ENCODE measurements around the gene RABGAP1L. TPM values are rescaled to one million over a fixed set of nuclear protein-coding genes. Genes with fewer than 3 reads are reported as not detected.

Gene RABGAP1L
- total RNA-seq, 2 experiments from 2014 or later, result 38.2 to 44.2 TPM

- ChIA-PET POLR2A (no interaction called here), CTCF (no interaction called here)
- no peaks in the 10 kb centered on the region for H3K27me3 Mint-ChIP-seq (ENCODE audit: low read depth)
- H3K36me3 Mint-ChIP-seq (ENCODE audit: low read depth), result no peaks in the 10 kb centered on the region
- H3K4me1 Mint-ChIP-seq (ENCODE audit: low read depth), result peaks cover 12% of the 10 kb centered on the region
- no peak for DNase-seq
- no peak overlapping the region for H3K27ac Mint-ChIP-seq
- H3K9me3 Mint-ChIP-seq (ENCODE audit: insufficient read depth), result peaks cover 3% of the 10 kb centered on the region
- no peak for ATAC-seq
- H3K4me3 Mint-ChIP-seq, result no peak overlapping the region
These were observed 627.0 kb downstream of the RABGAP1L start for GRCh38 chr1:174786358-174786757.

GRCh38 chr1:174786760-174787159 is 627.4 kb downstream of the RABGAP1L start:
- no peaks in the 10 kb centered on the region for H3K36me3 Mint-ChIP-seq (ENCODE audit: low read depth)
- H3K9me3 Mint-ChIP-seq (ENCODE audit: insufficient read depth), result peaks cover 2% of the 10 kb centered on the region
- no peaks in the 10 kb centered on the region for H3K27me3 Mint-ChIP-seq (ENCODE audit: low read depth)
- ChIA-PET POLR2A (no interaction called here), CTCF (no interaction called here)
- H3K4me1 Mint-ChIP-seq (ENCODE audit: low read depth), result peaks cover 12% of the 10 kb centered on the region
- H3K27ac Mint-ChIP-seq, result no peak overlapping the region
- no peak for DNase-seq
- H3K4me3 Mint-ChIP-seq, result no peak overlapping the region
- ATAC-seq, result no peak

GRCh38 chr1:174788981-174789380 is 629.7 kb downstream of the RABGAP1L start:
- Mint-ChIP-seq H3K36me3 (ENCODE audit: low read depth) (no peaks in the 10 kb centered on the region), H3K9me3 (ENCODE audit: insufficient read depth) (no peaks in the 10 kb centered on the region), H3K4me3 (no peak overlapping the region), H3K27ac (no peak overlapping the region), H3K4me1 (ENCODE audit: low read depth) (peaks cover 16% of the 10 kb centered on the region), H3K27me3 (ENCODE audit: low read depth) (no peaks in the 10 kb centered on the region)
- ChIA-PET CTCF (interaction anchor here (1.3 to 1.6 kb wide), 3 partner anchors 11 to 210 kb away, joined by 3 to 5 read pairs (median 3); no protein-coding TSS in a partner anchor), POLR2A (interaction anchor here (1.0 to 1.4 kb wide), 2 partner anchors 10 to 210 kb away, joined by 5 to 6 read pairs; no protein-coding TSS in a partner anchor)
- no peak for DNase-seq
- no peak for ATAC-seq

- no peaks in the 10 kb centered on the region for H3K27me3 Mint-ChIP-seq (ENCODE audit: low read depth)
- H3K27ac Mint-ChIP-seq, result no peak overlapping the region
- peaks cover 16% of the 10 kb centered on the region for H3K4me1 Mint-ChIP-seq (ENCODE audit: low read depth)
- DNase-seq, result no peak
- no peak overlapping the region for H3K4me3 Mint-ChIP-seq
- no peaks in the 10 kb centered on the region for H3K36me3 Mint-ChIP-seq (ENCODE audit: low read depth)
- POLR2A ChIA-PET, result interaction anchor here (1.0 kb wide), 1 partner anchor 10 kb away, joined by 5 read pairs; no protein-coding TSS in a partner anchor
- CTCF ChIA-PET, result interaction anchor here (1.6 kb wide), 2 partner anchors 10 to 19 kb away, joined by 3 read pairs; no protein-coding TSS in a partner anchor
- H3K9me3 Mint-ChIP-seq (ENCODE audit: insufficient read depth), result no peaks in the 10 kb centered on the region
- ATAC-seq, result no peak
These were observed 630.1 kb downstream of the RABGAP1L start for GRCh38 chr1:174789399-174789798.

GRCh38 chr1:174791863-174792262 is 632.5 kb downstream of the RABGAP1L start:
- no peak for DNase-seq
- no peak overlapping the region for H3K27ac Mint-ChIP-seq
- H3K4me3 Mint-ChIP-seq, result no peak overlapping the region
- ChIA-PET POLR2A (no interaction called here), CTCF (no interaction called here)
- no peak for ATAC-seq
- H3K9me3 Mint-ChIP-seq (ENCODE audit: insufficient read depth), result no peaks in the 10 kb centered on the region
- H3K4me1 Mint-ChIP-seq (ENCODE audit: low read depth), result peaks cover 14% of the 10 kb centered on the region
- H3K36me3 Mint-ChIP-seq (ENCODE audit: low read depth), result no peaks in the 10 kb centered on the region
- no peaks in the 10 kb centered on the region for H3K27me3 Mint-ChIP-seq (ENCODE audit: low read depth)

- Mint-ChIP-seq H3K4me3 (no peak overlapping the region), H3K9me3 (ENCODE audit: insufficient read depth) (no peaks in the 10 kb centered on the region), H3K36me3 (ENCODE audit: low read depth) (no peaks in the 10 kb centered on the region), H3K27me3 (ENCODE audit: low read depth) (no peaks in the 10 kb centered on the region), H3K27ac (no peak overlapping the region), H3K4me1 (ENCODE audit: low read depth) (peaks cover 10% of the 10 kb centered on the region)
- DNase-seq, result no peak
- ChIA-PET POLR2A (no interaction called here), CTCF (interaction anchor here (1.4 to 1.7 kb wide), 2 partner anchors 9 to 12 kb away, joined by 3 to 8 read pairs; no protein-coding TSS in a partner anchor)
- ATAC-seq, result no peak
These were observed 635.5 kb downstream of the RABGAP1L start for GRCh38 chr1:174794861-174795260.

GRCh38 chr1:174795806-174796205 is 636.5 kb downstream of the RABGAP1L start:
- CTCF ChIA-PET, result no interaction called here

GRCh38 chr1:174797398-174797797 is 638.1 kb downstream of the RABGAP1L start:
- no peaks in the 10 kb centered on the region for H3K27me3 Mint-ChIP-seq (ENCODE audit: low read depth)
- H3K9me3 Mint-ChIP-seq (ENCODE audit: insufficient read depth), result no peaks in the 10 kb centered on the region
- ATAC-seq (no peak), DNase-seq (no peak)
- H3K27ac Mint-ChIP-seq, result no peak overlapping the region
- H3K4me3 Mint-ChIP-seq, result no peak overlapping the region
- no peaks in the 10 kb centered on the region for H3K36me3 Mint-ChIP-seq (ENCODE audit: low read depth)
- peaks cover 5% of the 10 kb centered on the region for H3K4me1 Mint-ChIP-seq (ENCODE audit: low read depth)
- POLR2A ChIA-PET, result no interaction called here
- CTCF ChIA-PET, result interaction anchor here (1.4 kb wide), 1 partner anchor 232 kb away, joined by 3 read pairs; no protein-coding TSS in a partner anchor

More at GRCh38 chr1:174795806-174796205, 636.5 kb downstream of the RABGAP1L start:
- H3K36me3 Mint-ChIP-seq (ENCODE audit: low read depth), result no peaks in the 10 kb centered on the region
- H3K27ac Mint-ChIP-seq, result no peak overlapping the region
- H3K27me3 Mint-ChIP-seq (ENCODE audit: low read depth), result no peaks in the 10 kb centered on the region
- H3K4me3 Mint-ChIP-seq, result no peak overlapping the region
- H3K4me1 Mint-ChIP-seq (ENCODE audit: low read depth), result peaks cover 10% of the 10 kb centered on the region
- POLR2A ChIA-PET, result no interaction called here
- H3K9me3 Mint-ChIP-seq (ENCODE audit: insufficient read depth), result no peaks in the 10 kb centered on the region
- ATAC-seq (no peak), DNase-seq (no peak)

- H3K27me3 Mint-ChIP-seq (ENCODE audit: low read depth), result no peaks in the 10 kb centered on the region
- H3K4me1 Mint-ChIP-seq (ENCODE audit: low read depth), result peaks cover 5% of the 10 kb centered on the region
- no peak overlapping the region for H3K4me3 Mint-ChIP-seq
- CTCF ChIA-PET, result interaction anchor here (1.0 to 2.3 kb wide), 8 partner anchors 29 to 537 kb away, joined by 3 to 14 read pairs (median 6); no protein-coding TSS in a partner anchor
- no peaks in the 10 kb centered on the region for H3K9me3 Mint-ChIP-seq (ENCODE audit: insufficient read depth)
- H3K27ac Mint-ChIP-seq, result no peak overlapping the region
- no peaks in the 10 kb centered on the region for H3K36me3 Mint-ChIP-seq (ENCODE audit: low read depth)
- ATAC-seq (no peak), DNase-seq (no peak)
- POLR2A ChIA-PET, result interaction anchor here (0.6 to 3.0 kb wide), 14 partner anchors 8 to 224 kb away, joined by 3 to 43 read pairs (median 5); partner anchors contain the start of genes CACYBP and MRPS14
These were observed 639.8 kb downstream of the RABGAP1L start for GRCh38 chr1:174799136-174799479.

- CTCF ChIA-PET, result interaction anchor here (0.7 to 2.3 kb wide), 12 partner anchors 10 to 538 kb away, joined by 3 to 14 read pairs (median 4); partner anchors contain the start of gene MRPS14
- peaks cover 5% of the 10 kb centered on the region for H3K4me1 Mint-ChIP-seq (ENCODE audit: low read depth)
- DNase-seq (peak; percentile 23), ATAC-seq (peak; percentile 24)
- H3K36me3 Mint-ChIP-seq (ENCODE audit: low read depth), result no peaks in the 10 kb centered on the region
- H3K27me3 Mint-ChIP-seq (ENCODE audit: low read depth), result no peaks in the 10 kb centered on the region
- POLR2A ChIA-PET, result interaction anchor here (0.5 to 3.0 kb wide), 14 partner anchors 9 to 1086 kb away, joined by 3 to 43 read pairs (median 4); partner anchors contain the start of genes CACYBP, KLHL20 and MRPS14
- H3K27ac Mint-ChIP-seq, result no peak overlapping the region
- no peaks in the 10 kb centered on the region for H3K9me3 Mint-ChIP-seq (ENCODE audit: insufficient read depth)
- H3K4me3 Mint-ChIP-seq, result no peak overlapping the region
These were observed 641.0 kb downstream of the RABGAP1L start for GRCh38 chr1:174800216-174800851.

- H3K27me3 Mint-ChIP-seq (ENCODE audit: low read depth), result no peaks in the 10 kb centered on the region
- H3K9me3 Mint-ChIP-seq (ENCODE audit: insufficient read depth), result no peaks in the 10 kb centered on the region
- ChIA-PET POLR2A (interaction anchor here (3.0 kb wide), 1 partner anchor 199 kb away, joined by 43 read pairs; the partner anchor contains the start of gene CACYBP), CTCF (interaction anchor here (1.4 to 2.2 kb wide), 2 partner anchors 182 to 222 kb away, joined by 4 to 14 read pairs; partner anchors contain the start of gene MRPS14)
- no peak overlapping the region for H3K27ac Mint-ChIP-seq
- ATAC-seq (no peak), DNase-seq (no peak)
- no peak overlapping the region for H3K4me3 Mint-ChIP-seq
- no peaks in the 10 kb centered on the region for H3K36me3 Mint-ChIP-seq (ENCODE audit: low read depth)
- peaks cover 5% of the 10 kb centered on the region for H3K4me1 Mint-ChIP-seq (ENCODE audit: low read depth)
These were observed 641.6 kb downstream of the RABGAP1L start for GRCh38 chr1:174800876-174801275.

- Mint-ChIP-seq H3K27me3 (ENCODE audit: low read depth) (no peaks in the 10 kb centered on the region), H3K9me3 (ENCODE audit: insufficient read depth) (no peaks in the 10 kb centered on the region), H3K4me1 (ENCODE audit: low read depth) (peaks cover 3% of the 10 kb centered on the region), H3K36me3 (ENCODE audit: low read depth) (peaks cover 2% of the 10 kb centered on the region), H3K4me3 (no peak overlapping the region), H3K27ac (no peak overlapping the region)
- ATAC-seq (no peak), DNase-seq (no peak)
- ChIA-PET CTCF (interaction anchor here (1.2 to 1.3 kb wide), 2 partner anchors 10 kb away, joined by 3 read pairs; no protein-coding TSS in a partner anchor), POLR2A (interaction anchor here (2.9 kb wide), 1 partner anchor 10 kb away, joined by 8 read pairs; no protein-coding TSS in a partner anchor)
These were observed 650.5 kb downstream of the RABGAP1L start for GRCh38 chr1:174809755-174810280.

Measured in activated CD8-positive, alpha-beta T cell treated with anti-CD3 and anti-CD28 coated beads, Interleukin-2, amount 10 ng/mL, durations not matched to agents 7 days and 5 days (primary cell).